ENCODE measurements around the gene UFD1. TPM values are rescaled to one million over a fixed set of nuclear protein-coding genes. Genes with fewer than 3 reads are reported as not detected.

The UFD1 gene
- total and polyA plus RNA-seq, 2 of the 13 experiments (the other 11 are each of a cell fraction or from before 2014, with no cell fraction given): 47.9 to 51.1 TPM

DNA sequence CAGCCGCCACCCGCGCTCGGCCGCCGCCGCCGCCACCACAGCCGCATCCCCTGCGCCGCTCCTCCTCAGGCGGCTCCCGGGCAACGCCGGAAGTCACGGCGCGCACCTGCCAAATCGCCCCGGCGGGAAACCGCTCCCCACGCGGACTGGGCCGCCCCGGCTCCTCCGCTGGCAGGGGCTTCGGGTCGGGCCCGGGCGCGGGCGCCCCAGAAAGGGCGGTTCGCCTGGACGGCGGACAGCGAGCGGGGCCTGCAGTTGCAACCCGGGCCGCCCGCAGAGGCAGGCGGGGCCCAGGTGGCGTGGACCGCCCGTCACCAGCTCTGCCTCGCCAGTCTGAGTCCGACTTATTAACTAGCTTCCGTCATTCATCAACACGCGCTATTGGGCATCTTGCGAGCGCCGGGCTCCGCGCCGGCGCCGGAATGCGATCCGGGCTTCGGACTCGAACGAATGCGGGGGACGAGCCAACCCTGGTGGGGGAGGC lies 47.3 kb downstream of the UFD1 start, which contains the start of gene HIRA (continued):
- TF ChIP-seq NR2F1 (CRISPR knock-in tag; IDR thresholded peaks at IDR 0.05) (0 out of 4 replicates have a peak, but pooled peaks of 1 of the 2 experiments have one; percentile 15), ZNF432 (CRISPR knock-in tag; IDR thresholded peaks at IDR 0.05; ENCODE audit: borderline replicate concordance) (no peak), ZNF543 (CRISPR knock-in tag; IDR thresholded peaks at IDR 0.05) (peak; percentile 18; the same call in 1 of the 2 replicates), KMT2B (CRISPR knock-in tag; IDR thresholded peaks at IDR 0.05) (no peak), ZNF674 (CRISPR knock-in tag; IDR thresholded peaks at IDR 0.05; ENCODE audit: low read depth) (0 out of 2 replicates have a peak, but pooled peaks have one; percentile 2), SOX5 (CRISPR knock-in tag; IDR thresholded peaks at IDR 0.05; ENCODE audit: borderline replicate concordance) (no peak), ZSCAN25 (CRISPR knock-in tag; IDR thresholded peaks at IDR 0.05) (no peak), ZEB1 (IDR thresholded peaks at IDR 0.05; ENCODE audit: insufficient replicate concordance, low read depth) (no peak), POLR2G (IDR thresholded peaks at IDR 0.05; ENCODE audit: low read depth, low read length) (no peak), MTA3 (CRISPR knock-in tag; IDR thresholded peaks at IDR 0.05) (no peak), GABPB1 (CRISPR knock-in tag; IDR thresholded peaks at IDR 0.05) (peak; percentile 71), ZNF780A (CRISPR knock-in tag; IDR thresholded peaks at IDR 0.05) (0 out of 2 replicates have a peak, but pooled peaks have one; percentile 19), NFE2L2 (IDR thresholded peaks at IDR 0.05; ENCODE audit: low read length) (no peak), ZNF430 (CRISPR knock-in tag; IDR thresholded peaks at IDR 0.05) (no peak), REL (CRISPR knock-in tag; conservative IDR thresholded peaks at IDR 0.05) (0 out of 2 replicates have a peak, but pooled peaks have one; percentile 17), MAZ (IDR thresholded peaks at IDR 0.05; ENCODE audit: borderline replicate concordance, low read depth, low read length) (peak; percentile 53; the same call in 1 of the 2 replicates), MAZ (CRISPR knock-in tag; IDR thresholded peaks at IDR 0.05; ENCODE audit: low read depth) (no peak), ZNF879 (CRISPR knock-in tag; IDR thresholded peaks at IDR 0.05) (no peak), ZNF460 (CRISPR knock-in tag; IDR thresholded peaks at IDR 0.05; ENCODE audit: borderline replicate concordance) (no peak), ZNF124 (CRISPR knock-in tag; IDR thresholded peaks at IDR 0.05) (no peak), HNRNPH1 (optimal IDR thresholded peaks at IDR 0.05; ENCODE audit: low read depth, low read length) (peak; percentile 9), ZSCAN20 (CRISPR knock-in tag; IDR thresholded peaks at IDR 0.05; ENCODE audit: borderline replicate concordance) (0 out of 2 replicates have a peak, but pooled peaks have one; percentile 32)
- TF ChIP-seq, protein P1, sequence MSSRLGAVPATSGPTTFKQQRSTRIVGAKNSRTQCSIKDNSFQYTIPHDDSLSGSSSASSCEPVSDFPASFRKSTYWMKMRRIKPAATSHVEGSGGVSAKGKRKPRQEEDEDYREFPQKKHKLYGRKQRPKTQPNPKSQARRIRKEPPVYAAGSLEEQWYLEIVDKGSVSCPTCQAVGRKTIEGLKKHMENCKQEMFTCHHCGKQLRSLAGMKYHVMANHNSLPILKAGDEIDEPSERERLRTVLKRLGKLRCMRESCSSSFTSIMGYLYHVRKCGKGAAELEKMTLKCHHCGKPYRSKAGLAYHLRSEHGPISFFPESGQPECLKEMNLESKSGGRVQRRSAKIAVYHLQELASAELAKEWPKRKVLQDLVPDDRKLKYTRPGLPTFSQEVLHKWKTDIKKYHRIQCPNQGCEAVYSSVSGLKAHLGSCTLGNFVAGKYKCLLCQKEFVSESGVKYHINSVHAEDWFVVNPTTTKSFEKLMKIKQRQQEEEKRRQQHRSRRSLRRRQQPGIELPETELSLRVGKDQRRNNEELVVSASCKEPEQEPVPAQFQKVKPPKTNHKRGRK (CRISPR knock-in tag; IDR thresholded peaks at IDR 0.05): no peak
- TF ChIP-seq, protein P2, sequence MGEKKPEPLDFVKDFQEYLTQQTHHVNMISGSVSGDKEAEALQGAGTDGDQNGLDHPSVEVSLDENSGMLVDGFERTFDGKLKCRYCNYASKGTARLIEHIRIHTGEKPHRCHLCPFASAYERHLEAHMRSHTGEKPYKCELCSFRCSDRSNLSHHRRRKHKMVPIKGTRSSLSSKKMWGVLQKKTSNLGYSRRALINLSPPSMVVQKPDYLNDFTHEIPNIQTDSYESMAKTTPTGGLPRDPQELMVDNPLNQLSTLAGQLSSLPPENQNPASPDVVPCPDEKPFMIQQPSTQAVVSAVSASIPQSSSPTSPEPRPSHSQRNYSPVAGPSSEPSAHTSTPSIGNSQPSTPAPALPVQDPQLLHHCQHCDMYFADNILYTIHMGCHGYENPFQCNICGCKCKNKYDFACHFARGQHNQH (CRISPR knock-in tag; IDR thresholded peaks at IDR 0.05): no peak
- TF ChIP-seq, protein P3, sequence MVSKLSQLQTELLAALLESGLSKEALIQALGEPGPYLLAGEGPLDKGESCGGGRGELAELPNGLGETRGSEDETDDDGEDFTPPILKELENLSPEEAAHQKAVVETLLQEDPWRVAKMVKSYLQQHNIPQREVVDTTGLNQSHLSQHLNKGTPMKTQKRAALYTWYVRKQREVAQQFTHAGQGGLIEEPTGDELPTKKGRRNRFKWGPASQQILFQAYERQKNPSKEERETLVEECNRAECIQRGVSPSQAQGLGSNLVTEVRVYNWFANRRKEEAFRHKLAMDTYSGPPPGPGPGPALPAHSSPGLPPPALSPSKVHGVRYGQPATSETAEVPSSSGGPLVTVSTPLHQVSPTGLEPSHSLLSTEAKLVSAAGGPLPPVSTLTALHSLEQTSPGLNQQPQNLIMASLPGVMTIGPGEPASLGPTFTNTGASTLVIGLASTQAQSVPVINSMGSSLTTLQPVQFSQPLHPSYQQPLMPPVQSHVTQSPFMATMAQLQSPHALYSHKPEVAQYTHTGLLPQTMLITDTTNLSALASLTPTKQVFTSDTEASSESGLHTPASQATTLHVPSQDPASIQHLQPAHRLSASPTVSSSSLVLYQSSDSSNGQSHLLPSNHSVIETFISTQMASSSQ (IDR thresholded peaks at IDR 0.05; ENCODE audit: low read depth): no peak
- TF ChIP-seq, protein P3 (CRISPR knock-in tag; IDR thresholded peaks at IDR 0.05; ENCODE audit: borderline replicate concordance): no peak

Data from HepG2 (cell line).